Liver (tissue), 9 donors: ENCODE data around the gene IGHMBP2. TPM values are rescaled to one million over a fixed set of nuclear protein-coding genes. Genes with fewer than 3 reads are reported as not detected.

ENCODE experiments used
- DNase-seq: peaks from one replicate; pipeline ENCODE4 v3.0.0-alpha.2; 2017; ENCODE audit warnings: low spot score
- H3K27ac ChIP-seq, 2 donors: one replicate each; pipeline ENCODE4 v1.7.0; 2013; ENCODE audit warnings: inconsistent platforms in 2 of 2, low read length in 2 of 2, control low read depth in 1 of 2, low read depth in 1 of 2, mild to moderate bottlenecking in 1 of 2
- H3K27me3 ChIP-seq, 4 donors: one replicate each; pipeline versions ENCODE4 v1.6.1 to v1.7.0; 2013; ENCODE audit warnings: low read length in 3 of 4, inconsistent platforms in 1 of 4, mild to moderate bottlenecking in 1 of 4, moderate library complexity in 1 of 4; ENCODE audit not compliant: control insufficient read depth in 4 of 4, insufficient read depth in 4 of 4
- H3K36me3 ChIP-seq, 4 donors: one replicate each; pipeline versions ENCODE4 v1.6.1 to v1.7.0; 2013; ENCODE audit warnings: low read length in 3 of 4, mild to moderate bottlenecking in 3 of 4, low read depth in 1 of 4, moderate library complexity in 1 of 4; ENCODE audit not compliant: control insufficient read depth in 4 of 4, insufficient read depth in 3 of 4
- H3K4me1 ChIP-seq, 4 donors: one replicate each; pipeline versions ENCODE4 v1.6.1 to v1.7.0; 2013; ENCODE audit warnings: low read length in 3 of 4, mild to moderate bottlenecking in 3 of 4, moderate library complexity in 1 of 4; ENCODE audit not compliant: control insufficient read depth in 4 of 4, insufficient read depth in 4 of 4
- H3K4me3 ChIP-seq, 3 donors: one replicate each; pipeline versions ENCODE4 v1.6.1 to v1.7.0; 2013; ENCODE audit warnings: low read length in 3 of 3, control low read depth in 1 of 3, low read depth in 1 of 3, mild to moderate bottlenecking in 1 of 3
- H3K9ac ChIP-seq, 2 donors: one replicate each; pipeline ENCODE4 v1.7.0; 2013; ENCODE audit warnings: low read length in 2 of 2, mild to moderate bottlenecking in 2 of 2, moderate library complexity in 2 of 2, control low read depth in 1 of 2, low read depth in 1 of 2
- H3K9me3 ChIP-seq, 4 donors: one replicate each; pipeline versions ENCODE4 v1.6.1 to v1.7.0; 2013; ENCODE audit warnings: low read length in 3 of 4; ENCODE audit not compliant: control insufficient read depth in 4 of 4
- ATF3 ChIP-seq: IDR thresholded peaks from 2 replicates; pipeline ENCODE4 v1.6.1; 2016; ENCODE audit warnings: antibody characterized with exemption
- EGR1 ChIP-seq, 2 donors: IDR thresholded peaks; 2 replicates each; pipeline ENCODE4 v1.6.1; 2016 to 2018; ENCODE audit warnings: antibody characterized with exemption in 2 of 2, low read depth in 2 of 2
- FOXA1 ChIP-seq: IDR thresholded peaks from 2 replicates; pipeline ENCODE4 v1.6.1; 2016; ENCODE audit warnings: antibody characterized with exemption
- GABPA ChIP-seq, 2 donors: IDR thresholded peaks in 1 of 2; conservative IDR thresholded peaks in 1 of 2; 2 replicates each; pipeline ENCODE4 v1.6.1; 2016; ENCODE audit warnings: antibody characterized with exemption in 2 of 2, mild to moderate bottlenecking in 1 of 2, moderate library complexity in 1 of 2
- HNF4A ChIP-seq, 2 donors: conservative IDR thresholded peaks; 2 replicates each; pipeline ENCODE4 v1.6.1; 2016; ENCODE audit warnings: antibody characterized with exemption in 2 of 2, mild to moderate bottlenecking in 2 of 2
- JUND ChIP-seq, 2 donors: IDR thresholded peaks; 2 replicates each; pipeline ENCODE4 v1.6.1; 2016; ENCODE audit warnings: antibody characterized with exemption in 2 of 2
- MAX ChIP-seq: IDR thresholded peaks from 2 replicates; pipeline ENCODE4 v1.6.1; 2016; ENCODE audit warnings: antibody characterized with exemption
- NR2F2 ChIP-seq: IDR thresholded peaks from 2 replicates; pipeline ENCODE4 v1.6.1; 2016; ENCODE audit warnings: antibody characterized with exemption
- RAD21 ChIP-seq, 2 donors: IDR thresholded peaks; 2 replicates each; pipeline ENCODE4 v1.6.1; 2016; ENCODE audit warnings: antibody characterized with exemption in 2 of 2, mild to moderate bottlenecking in 2 of 2
- RXRA ChIP-seq, 2 donors: IDR thresholded peaks; 2 replicates each; pipeline ENCODE4 v1.6.1; 2017 to 2018; ENCODE audit warnings: antibody characterized with exemption in 2 of 2, mild to moderate bottlenecking in 1 of 2
- SP1 ChIP-seq: IDR thresholded peaks from 2 replicates; pipeline ENCODE4 v1.6.1; 2018; ENCODE audit warnings: antibody characterized with exemption, mild to moderate bottlenecking
- TAF1 ChIP-seq: conservative IDR thresholded peaks from 2 replicates; pipeline ENCODE4 v1.6.1; 2016; ENCODE audit warnings: antibody characterized with exemption, mild to moderate bottlenecking
- YY1 ChIP-seq: IDR thresholded peaks from 2 replicates; pipeline ENCODE4 v1.6.1; 2016; ENCODE audit warnings: antibody characterized with exemption, mild to moderate bottlenecking
- WGBS: extraction: QIAGEN DNeasy Blood & Tissue Kit; methylation state at CpG from one replicate; pipeline ENCODE4 v1.1.7; 2013; 5-methylcytosine and 5-hydroxymethylcytosine counted together
- polyA plus RNA-seq, 2 donors: library from polyadenylated mRNA; stranded (reverse) in 1 of 2; unstranded in 1 of 2; fragments of 200-250 nt in 1 of 2; fragments of >200 nt in 1 of 2; fragmentation: Nextera tagmentation in 1 of 2; extraction: Ambion mirVana in 1 of 2; gene quantifications; one replicate each; pipeline versions ENCODE4 v1.2.1 to v1.2.3, GENCODE V29; 2013 to 2015
- total RNA-seq, 2 donors: library from RNA; depleted of rRNA; stranded (reverse); fragments of >200 nt; gene quantifications; one replicate each; pipeline ENCODE4 v1.2.3, GENCODE V29; 2014
- TF ChIP-seq, protein P1 (sequence below): fragments of 150-350 bp; IDR thresholded peaks from 2 replicates; pipeline ENCODE4 v1.5.1; 2017; ENCODE audit warnings: improper control_type of control experiment, low read depth, low read length; ENCODE audit not compliant: missing input control
- TF ChIP-seq, protein P2 (sequence below): IDR thresholded peaks from 2 replicates; pipeline ENCODE4 v1.6.1; 2016; ENCODE audit warnings: antibody characterized with exemption
- donor health status: healthy.
- donor health status: healthy.
- donor health status: healthy.
- donor health status: healthy.
- donor health status: healthy.

The IGHMBP2 gene
- total and polyA plus RNA-seq, 4 donors = 5.7 to 14.0 (median 7.0) TPM

DNA sequence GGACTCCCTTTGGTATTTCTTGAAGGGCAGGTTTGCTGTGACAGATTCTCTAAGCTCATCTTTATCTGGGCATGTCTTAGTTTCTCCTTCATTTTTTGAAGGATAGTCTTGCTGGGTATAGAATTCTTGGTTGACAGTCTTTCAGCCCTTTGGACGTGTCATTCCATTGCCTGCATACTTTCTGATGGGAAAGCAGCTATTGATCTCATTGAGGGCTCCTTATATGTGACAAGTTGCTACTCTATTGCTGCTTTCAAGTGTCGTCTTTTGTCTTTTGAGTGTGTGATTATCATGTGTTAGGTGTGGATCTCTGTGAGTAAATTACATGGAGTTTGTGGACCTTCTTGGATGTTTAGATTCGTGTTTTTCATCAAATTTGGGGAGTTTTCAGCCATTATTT is 21.9 kb downstream of the IGHMBP2 start (continued):
- no peak for TF ChIP-seq ATF3
- TF ChIP-seq YY1 = no peak
- TF ChIP-seq HNF4A (conservative IDR thresholded peaks at IDR 0.05) = no peak
- no peak for TF ChIP-seq SP1
- TF ChIP-seq MAX = no peak
- TF ChIP-seq JUND (IDR thresholded peaks at IDR 0.05) = no peak
- TF ChIP-seq TAF1 = no peak
- TF ChIP-seq GABPA (IDR thresholded peaks at IDR 0.05 in 1 of 2, conservative IDR thresholded peaks at IDR 0.05 in 1 of 2) = no peak

DNA sequence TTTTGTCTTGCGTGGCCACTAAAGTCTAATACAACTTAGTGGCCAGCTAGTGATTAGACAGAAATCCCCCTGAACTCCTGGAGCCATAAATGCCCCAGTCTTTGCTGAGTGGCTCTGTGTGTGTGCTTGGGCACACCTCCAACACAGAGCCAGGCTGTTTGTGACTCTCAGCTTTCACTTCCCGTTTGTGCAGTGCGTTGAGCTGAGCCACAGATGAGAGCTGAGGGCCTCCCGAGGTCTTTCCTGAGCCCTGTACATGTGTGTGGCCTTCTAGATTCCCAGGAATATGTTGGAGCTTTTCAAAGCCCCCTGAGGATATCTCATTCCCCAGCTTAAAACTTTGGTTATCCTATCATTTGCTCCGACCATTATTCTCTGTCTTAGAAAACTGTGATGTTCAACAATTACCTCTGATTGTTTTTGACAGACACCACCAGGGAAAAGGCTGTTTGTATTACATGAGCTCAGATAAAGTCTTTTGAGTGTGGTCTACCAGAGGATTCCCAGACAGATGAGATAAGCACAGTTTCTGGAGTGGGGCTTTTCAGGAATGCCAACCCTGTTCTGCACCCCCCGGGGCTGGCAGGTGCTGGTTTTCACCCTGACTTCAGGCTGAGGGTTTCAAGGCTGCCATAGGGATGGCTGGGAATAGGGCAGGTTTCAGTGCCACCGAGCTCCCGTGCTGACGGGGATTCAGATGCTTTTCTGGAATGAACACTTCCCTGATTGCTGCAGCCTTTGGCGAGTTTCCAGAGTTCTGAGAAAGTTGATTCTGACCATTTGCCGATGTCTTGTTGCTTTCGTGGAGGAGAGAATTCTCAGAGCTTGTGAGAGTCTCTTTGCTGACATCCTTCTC is 23.8 kb downstream of the IGHMBP2 start:
- no peak for TF ChIP-seq RAD21 (IDR thresholded peaks at IDR 0.05)
- TF ChIP-seq, protein P1, sequence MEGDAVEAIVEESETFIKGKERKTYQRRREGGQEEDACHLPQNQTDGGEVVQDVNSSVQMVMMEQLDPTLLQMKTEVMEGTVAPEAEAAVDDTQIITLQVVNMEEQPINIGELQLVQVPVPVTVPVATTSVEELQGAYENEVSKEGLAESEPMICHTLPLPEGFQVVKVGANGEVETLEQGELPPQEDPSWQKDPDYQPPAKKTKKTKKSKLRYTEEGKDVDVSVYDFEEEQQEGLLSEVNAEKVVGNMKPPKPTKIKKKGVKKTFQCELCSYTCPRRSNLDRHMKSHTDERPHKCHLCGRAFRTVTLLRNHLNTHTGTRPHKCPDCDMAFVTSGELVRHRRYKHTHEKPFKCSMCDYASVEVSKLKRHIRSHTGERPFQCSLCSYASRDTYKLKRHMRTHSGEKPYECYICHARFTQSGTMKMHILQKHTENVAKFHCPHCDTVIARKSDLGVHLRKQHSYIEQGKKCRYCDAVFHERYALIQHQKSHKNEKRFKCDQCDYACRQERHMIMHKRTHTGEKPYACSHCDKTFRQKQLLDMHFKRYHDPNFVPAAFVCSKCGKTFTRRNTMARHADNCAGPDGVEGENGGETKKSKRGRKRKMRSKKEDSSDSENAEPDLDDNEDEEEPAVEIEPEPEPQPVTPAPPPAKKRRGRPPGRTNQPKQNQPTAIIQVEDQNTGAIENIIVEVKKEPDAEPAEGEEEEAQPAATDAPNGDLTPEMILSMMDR = no peak
- Histone ChIP-seq H3K9ac (no peak overlapping the region), H3K4me1 (no peaks in the 10 kb centered on the region), H3K36me3 (peaks cover 17 to 58% (median 35%) of the 10 kb centered on the region in 4 donors), H3K9me3 (peaks cover 0 to 9% (median 5%) of the 10 kb centered on the region in 4 donors), H3K27me3 (no peaks in the 10 kb centered on the region), H3K27ac (no peak overlapping the region), H3K4me3 (no peak overlapping the region)
- 70% methylated on average over 12 of the region's 12 CpGs for WGBS
- no peak for DNase-seq

GRCh38 chr11:68928136-68928880 is 24.6 kb downstream of the IGHMBP2 start:
- H3K27me3 ChIP-seq = no peaks in the 10 kb centered on the region
- no peak overlapping the region for H3K9ac ChIP-seq
- peaks cover 0 to 9% (median 5%) of the 10 kb centered on the region in 4 donors for H3K9me3 ChIP-seq
- H3K4me1 ChIP-seq = no peaks in the 10 kb centered on the region
- no peak overlapping the region for H3K27ac ChIP-seq
- H3K4me3 ChIP-seq = no peak overlapping the region
- DNase-seq = no peak
- peak; percentile 85 for TF ChIP-seq NR2F2
- no peak for TF ChIP-seq SP1
- TF ChIP-seq, protein P1 = no peak
- no peak for TF ChIP-seq RXRA (IDR thresholded peaks at IDR 0.05)
- TF ChIP-seq, protein P2, sequence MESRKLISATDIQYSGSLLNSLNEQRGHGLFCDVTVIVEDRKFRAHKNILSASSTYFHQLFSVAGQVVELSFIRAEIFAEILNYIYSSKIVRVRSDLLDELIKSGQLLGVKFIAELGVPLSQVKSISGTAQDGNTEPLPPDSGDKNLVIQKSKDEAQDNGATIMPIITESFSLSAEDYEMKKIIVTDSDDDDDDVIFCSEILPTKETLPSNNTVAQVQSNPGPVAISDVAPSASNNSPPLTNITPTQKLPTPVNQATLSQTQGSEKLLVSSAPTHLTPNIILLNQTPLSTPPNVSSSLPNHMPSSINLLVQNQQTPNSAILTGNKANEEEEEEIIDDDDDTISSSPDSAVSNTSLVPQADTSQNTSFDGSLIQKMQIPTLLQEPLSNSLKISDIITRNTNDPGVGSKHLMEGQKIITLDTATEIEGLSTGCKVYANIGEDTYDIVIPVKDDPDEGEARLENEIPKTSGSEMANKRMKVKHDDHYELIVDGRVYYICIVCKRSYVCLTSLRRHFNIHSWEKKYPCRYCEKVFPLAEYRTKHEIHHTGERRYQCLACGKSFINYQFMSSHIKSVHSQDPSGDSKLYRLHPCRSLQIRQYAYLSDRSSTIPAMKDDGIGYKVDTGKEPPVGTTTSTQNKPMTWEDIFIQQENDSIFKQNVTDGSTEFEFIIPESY = no peak
- TF ChIP-seq FOXA1 = no peak
- TF ChIP-seq EGR1 (IDR thresholded peaks at IDR 0.05; ENCODE audit: low read depth in 2 of 2) = no peak
- H3K36me3 ChIP-seq = peaks cover 19 to 64% (median 34%) of the 10 kb centered on the region in 4 donors
- WGBS = 90% methylated on average over 6 of the region's 6 CpGs
